ENCODE results near the gene CSTF1. TPM values are rescaled to one million over a fixed set of nuclear protein-coding genes. Genes with fewer than 3 reads are reported as not detected.

Gene CSTF1
- total RNA-seq, 4 donors from 2014 or later = 15.3 to 24.8 (median 20.2) TPM

DNA sequence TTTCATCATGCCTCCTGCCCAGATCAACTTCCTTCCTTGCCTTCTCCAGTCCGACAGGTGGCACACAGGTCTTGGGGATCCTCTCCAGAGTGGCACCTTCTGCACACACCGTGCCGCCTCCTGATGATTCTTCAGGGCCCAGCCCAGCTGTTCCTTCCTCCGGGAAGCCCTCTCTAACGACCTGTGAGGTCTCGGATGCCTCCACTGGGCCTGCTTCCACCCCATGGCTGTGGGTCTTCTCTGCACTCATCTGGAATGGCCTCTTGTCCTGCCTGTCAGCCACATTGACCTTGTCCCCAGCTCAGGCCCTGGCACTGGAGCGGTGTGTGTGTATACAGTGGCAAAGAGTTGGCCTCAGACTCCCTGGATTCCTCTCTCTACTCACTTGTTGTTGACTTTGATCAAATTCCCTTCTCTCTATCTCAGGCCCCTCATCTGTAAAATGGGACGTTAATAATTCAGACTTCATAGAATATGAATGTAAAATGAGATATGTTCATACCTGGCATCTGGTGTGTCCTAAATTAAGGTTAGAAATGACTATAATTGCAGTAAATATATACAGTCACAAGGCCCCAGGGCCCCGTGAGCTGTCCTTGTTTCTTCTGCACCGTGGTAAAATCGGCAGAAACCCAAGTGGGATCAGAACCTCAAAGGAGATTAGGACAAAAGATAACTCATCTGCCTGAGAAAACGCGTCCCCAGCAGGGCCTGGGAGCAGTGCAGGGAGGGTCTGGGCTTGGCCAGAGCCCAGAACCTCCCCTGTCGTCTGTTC is 32.1 kb upstream of the CSTF1 start:
- TF ChIP-seq, protein P1, sequence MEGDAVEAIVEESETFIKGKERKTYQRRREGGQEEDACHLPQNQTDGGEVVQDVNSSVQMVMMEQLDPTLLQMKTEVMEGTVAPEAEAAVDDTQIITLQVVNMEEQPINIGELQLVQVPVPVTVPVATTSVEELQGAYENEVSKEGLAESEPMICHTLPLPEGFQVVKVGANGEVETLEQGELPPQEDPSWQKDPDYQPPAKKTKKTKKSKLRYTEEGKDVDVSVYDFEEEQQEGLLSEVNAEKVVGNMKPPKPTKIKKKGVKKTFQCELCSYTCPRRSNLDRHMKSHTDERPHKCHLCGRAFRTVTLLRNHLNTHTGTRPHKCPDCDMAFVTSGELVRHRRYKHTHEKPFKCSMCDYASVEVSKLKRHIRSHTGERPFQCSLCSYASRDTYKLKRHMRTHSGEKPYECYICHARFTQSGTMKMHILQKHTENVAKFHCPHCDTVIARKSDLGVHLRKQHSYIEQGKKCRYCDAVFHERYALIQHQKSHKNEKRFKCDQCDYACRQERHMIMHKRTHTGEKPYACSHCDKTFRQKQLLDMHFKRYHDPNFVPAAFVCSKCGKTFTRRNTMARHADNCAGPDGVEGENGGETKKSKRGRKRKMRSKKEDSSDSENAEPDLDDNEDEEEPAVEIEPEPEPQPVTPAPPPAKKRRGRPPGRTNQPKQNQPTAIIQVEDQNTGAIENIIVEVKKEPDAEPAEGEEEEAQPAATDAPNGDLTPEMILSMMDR (IDR thresholded peaks at IDR 0.05; ENCODE audit: low read depth) = no peak

DNA sequence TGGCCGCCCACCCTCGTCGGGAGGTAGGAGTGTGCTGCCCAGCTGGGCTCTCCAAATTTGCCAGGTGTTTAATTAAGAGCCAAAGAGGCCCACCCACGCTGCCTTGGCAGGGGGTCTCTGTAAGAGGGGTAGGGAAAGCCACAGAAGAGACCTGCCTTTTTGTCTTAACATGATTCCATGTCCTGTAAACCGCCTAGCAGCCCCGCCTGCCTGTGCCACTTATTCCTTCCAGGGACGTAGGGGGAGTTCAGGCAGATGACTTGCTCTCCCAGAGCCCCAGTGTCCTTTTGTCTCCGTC is 31.6 kb upstream of the CSTF1 start:
- TF ChIP-seq, protein P1 (IDR thresholded peaks at IDR 0.05; ENCODE audit: low read depth) = no peak

DNA sequence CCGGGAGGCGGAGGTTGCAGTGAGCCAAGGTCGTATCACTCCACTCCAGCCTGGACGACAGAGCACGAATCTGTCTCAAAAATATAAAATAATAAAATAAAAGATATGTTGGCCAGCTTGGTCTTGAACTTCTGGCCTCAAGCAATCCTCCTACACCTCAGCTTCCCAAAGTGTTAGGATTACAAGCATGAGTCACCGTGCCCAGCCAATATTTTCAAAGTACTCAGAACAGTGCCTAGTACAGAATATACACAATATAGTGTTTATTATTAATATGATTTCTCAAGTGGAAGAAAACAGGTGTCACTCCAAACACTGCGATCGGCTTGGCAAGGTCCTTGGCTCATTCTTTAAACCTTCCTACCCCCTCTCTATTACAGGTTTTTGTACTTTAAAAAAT is 30.5 kb upstream of the CSTF1 start:
- TF ChIP-seq, protein P1 (IDR thresholded peaks at IDR 0.05; ENCODE audit: low read depth) = no peak

GRCh38 chr20:56362833-56363413 is 29.5 kb upstream of the CSTF1 start:
- TF ChIP-seq, protein P1 (IDR thresholded peaks at IDR 0.05; ENCODE audit: low read depth) = no peak

DNA sequence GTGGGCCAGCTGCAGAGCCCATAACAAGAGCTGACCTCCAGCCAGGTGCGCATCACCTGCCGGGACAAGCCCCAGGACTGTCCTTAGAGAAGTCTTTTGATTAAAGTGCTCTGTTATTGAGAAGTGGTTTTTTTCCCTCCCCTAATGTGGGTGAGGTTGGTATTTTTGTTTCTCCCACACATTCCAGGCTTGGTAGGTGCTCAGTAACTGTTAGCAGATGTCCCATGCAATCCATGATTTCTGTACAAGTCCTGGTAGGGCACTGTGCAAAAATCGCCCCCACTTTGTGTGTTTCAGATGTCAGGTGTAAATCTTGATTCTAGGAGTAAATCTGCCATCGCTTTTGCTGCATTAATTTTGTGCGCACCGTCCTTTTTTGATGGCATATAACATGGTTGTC is 29.0 kb upstream of the CSTF1 start:
- TF ChIP-seq, protein P1 (IDR thresholded peaks at IDR 0.05; ENCODE audit: low read depth) = no peak

- TF ChIP-seq, protein P1 (IDR thresholded peaks at IDR 0.05; ENCODE audit: low read depth) = no peak
These were observed 23.9 kb upstream of the CSTF1 start for GRCh38 chr20:56368351-56369134.

DNA sequence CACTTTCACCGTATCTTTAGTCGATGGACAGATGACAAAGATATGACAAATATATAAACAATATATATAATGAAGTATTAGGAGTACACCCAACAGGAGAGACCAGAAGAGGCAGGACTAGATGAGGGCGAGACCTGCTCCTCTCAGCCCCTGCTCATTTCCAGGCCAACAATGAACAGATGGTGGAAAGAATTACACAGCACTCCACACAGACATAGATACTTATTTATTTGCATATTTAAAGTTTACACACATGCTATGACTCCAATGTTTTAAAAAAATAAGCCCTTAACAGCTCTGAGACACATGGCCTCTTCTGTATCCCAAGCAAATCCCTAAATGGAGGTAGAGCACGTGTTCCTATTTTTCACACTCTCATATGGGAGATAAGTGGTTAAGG is 23.3 kb upstream of the CSTF1 start:
- TF ChIP-seq, protein P1 (IDR thresholded peaks at IDR 0.05; ENCODE audit: low read depth) = no peak

Data from subcutaneous adipose tissue (tissue), 4 donors.